H7 (cell line): ENCODE measurements around the gene TNP1. TPM values are rescaled to one million over a fixed set of nuclear protein-coding genes. Genes with fewer than 3 reads are reported as not detected.
A peak's percentile ranks its signal among the peaks of the same experiment; 100 is the strongest.

ENCODE experiments used
- DNase-seq: peaks from one replicate; pipeline ENCODE4 v3.0.0; 2012
- H3K27me3 ChIP-seq: 2 replicates; pipeline ENCODE4 v1.6.0; 2011; ENCODE audit warnings: mild to moderate bottlenecking, low read length; ENCODE audit not compliant: control insufficient read depth, insufficient read depth
- H3K36me3 ChIP-seq: replicated peaks from 2 replicates; pipeline ENCODE4 v1.5.1; 2011; ENCODE audit warnings: low read length; ENCODE audit not compliant: control insufficient read depth, insufficient read depth
- H3K4me3 ChIP-seq: 2 replicates; pipeline ENCODE4 v1.5.1; 2011; ENCODE audit warnings: low read depth, mild to moderate bottlenecking, control low read depth, low read length, moderate library complexity; ENCODE audit not compliant: insufficient read depth
- total RNA-seq: library from RNA; depleted of rRNA; stranded (reverse); fragments of >200 nt; shearing (Covaris generic); gene quantifications from 2 replicates; pipeline ENCODE4 v1.2.3, GENCODE V29; 2014; rRNA removed

Gene TNP1, protein sequence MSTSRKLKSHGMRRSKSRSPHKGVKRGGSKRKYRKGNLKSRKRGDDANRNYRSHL
- total RNA-seq = not detected in 2 replicates

DNA sequence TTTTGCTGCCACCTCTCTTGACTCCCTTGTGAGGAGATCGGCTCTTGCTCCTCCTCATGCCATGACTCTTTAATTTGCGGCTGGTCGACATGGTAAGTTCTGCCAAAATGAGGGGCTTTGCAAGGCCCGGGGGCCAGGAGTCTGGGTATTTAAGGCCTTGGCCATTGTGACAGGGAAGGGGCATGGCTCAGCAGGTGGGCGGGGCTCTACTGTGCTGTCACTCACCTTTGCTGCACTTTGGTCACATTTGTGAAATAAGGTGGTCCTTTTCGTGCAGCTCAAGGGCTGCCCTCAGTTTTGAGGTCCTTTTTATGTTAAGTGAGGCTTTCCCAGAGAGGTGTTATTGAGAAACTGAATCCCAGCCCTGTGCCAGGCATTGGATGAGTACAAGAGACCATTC is at the start of gene TNP1:
TNP1 (minus strand) TSS at position 121 of the 400 bp plus-strand sequence; CDS start at position 91, 30 bp downstream.
- no peak within 1 kb of the TSS for H3K4me3 ChIP-seq
- no peaks in the 10 kb centered on the region for H3K27me3 ChIP-seq
- DNase-seq = no peak
- no peaks in the 10 kb centered on the region for H3K36me3 ChIP-seq

DNA sequence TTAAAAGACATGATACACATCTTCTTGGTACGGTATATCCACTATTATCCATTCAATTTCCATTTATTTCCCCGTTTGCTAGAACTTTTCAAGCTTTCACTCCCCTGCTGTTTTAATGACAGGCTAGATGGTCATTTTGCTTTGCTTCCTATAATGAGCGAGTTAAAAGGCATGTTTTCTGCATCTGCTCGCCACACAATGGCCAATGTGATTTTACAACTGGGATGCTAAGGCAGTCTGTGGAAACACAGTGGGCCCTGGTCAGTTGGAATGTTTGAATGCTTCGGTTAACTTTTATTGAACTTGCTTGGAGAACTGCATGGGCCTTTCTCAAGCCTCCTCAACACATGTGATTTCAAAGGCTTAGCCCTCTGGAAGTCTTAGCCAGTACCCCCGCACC is 48.4 kb upstream of the TNP1 start:
- DNase-seq = no peak
- no peaks in the 10 kb centered on the region for H3K36me3 ChIP-seq
- H3K27me3 ChIP-seq = no peaks in the 10 kb centered on the region
- no peak overlapping the region for H3K4me3 ChIP-seq

- Histone ChIP-seq H3K27me3 (no peaks in the 10 kb centered on the region), H3K4me3 (no peak overlapping the region), H3K36me3 (no peaks in the 10 kb centered on the region)
- peak; percentile 39 for DNase-seq
These were observed 45.9 kb upstream of the TNP1 start for GRCh38 chr2:216905649-216906329.

DNA sequence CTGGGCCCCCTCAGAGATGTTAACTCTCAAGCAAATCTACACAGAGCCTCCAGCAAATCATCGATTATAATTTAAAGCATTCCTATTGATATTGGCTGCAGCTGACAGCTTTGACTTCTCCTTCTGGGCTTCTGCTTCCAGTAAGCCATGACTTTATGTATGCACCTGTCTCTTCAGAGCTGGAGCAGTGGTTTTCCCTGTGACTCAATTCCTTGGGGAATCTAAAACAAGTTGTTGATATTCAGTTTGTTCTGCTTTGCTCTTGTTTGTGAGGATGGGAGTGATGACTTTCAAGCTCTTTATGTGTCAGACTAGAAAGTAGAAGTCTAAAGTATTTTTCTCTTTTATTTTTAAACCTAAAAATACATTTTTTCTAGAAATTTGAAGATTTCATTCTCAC is 45.1 kb upstream of the TNP1 start:
- Histone ChIP-seq H3K36me3 (no peaks in the 10 kb centered on the region), H3K27me3 (no peaks in the 10 kb centered on the region), H3K4me3 (no peak overlapping the region)
- no peak for DNase-seq

- Histone ChIP-seq H3K36me3 (no peaks in the 10 kb centered on the region), H3K4me3 (no peak overlapping the region), H3K27me3 (no peaks in the 10 kb centered on the region)
- DNase-seq = no peak
These were observed 44.7 kb upstream of the TNP1 start for GRCh38 chr2:216904554-216904953.

DNA sequence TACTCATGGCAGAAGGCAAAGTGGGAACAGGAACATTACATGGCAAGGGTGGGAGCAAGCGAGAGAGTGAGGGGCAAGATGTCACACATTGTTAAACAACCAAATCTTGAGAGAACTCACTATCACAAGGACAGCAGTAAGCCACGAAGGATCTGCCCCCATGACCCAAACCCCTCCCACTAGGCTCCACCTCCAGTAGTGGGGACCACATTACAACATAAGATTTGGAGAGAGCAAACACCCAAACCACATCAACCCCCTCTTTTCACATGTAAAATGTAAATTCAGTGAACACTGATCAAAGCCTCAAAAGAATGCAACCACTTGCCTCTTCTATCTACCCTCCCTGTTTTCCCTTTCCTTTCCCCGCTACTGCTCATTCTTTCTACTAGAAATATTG is 43.6 kb upstream of the TNP1 start:
- no peak for DNase-seq
- Histone ChIP-seq H3K4me3 (no peak overlapping the region), H3K36me3 (no peaks in the 10 kb centered on the region), H3K27me3 (no peaks in the 10 kb centered on the region)

DNA sequence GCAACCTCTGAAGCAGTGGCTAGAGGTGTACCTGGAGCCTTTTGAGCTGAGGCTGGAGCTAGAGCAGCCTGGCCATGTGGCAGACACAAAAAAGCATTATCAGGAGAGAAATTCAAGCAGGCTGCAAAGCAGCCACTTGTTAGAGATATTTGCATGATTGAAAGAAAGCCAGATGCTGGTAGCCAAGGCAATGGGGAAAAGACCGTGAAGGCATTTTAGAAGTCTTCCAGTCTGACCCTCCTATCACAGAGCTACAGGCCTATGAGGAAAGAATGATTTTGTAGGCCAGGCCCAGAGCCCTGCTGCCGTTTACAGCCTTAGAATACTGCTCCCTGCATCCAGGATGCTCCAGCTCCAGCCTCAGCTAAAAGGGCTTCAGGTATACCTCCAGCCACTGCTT is 41.4 kb upstream of the TNP1 start:
- no peaks in the 10 kb centered on the region for H3K36me3 ChIP-seq
- no peak for DNase-seq
- H3K27me3 ChIP-seq = no peaks in the 10 kb centered on the region
- no peak overlapping the region for H3K4me3 ChIP-seq

DNA sequence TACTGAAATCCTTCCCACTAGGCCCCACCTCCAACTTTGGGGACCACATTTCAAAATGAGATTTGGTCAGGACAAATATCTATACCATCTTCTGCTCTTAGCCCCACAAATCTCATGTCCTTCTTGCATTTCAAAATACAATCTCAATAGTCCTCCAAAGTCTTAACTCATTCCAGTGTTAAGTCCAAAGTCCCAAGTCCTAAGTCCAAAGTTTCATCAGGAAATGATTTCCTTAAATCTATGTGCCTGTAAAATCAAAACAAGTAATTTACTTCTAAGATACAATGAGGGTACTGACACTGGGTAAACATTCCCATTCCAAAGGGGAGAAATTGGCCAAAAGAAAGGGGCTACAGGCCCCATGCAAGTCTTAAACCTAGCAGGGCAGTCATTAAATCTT is 40.5 kb upstream of the TNP1 start:
- no peak for DNase-seq
- Histone ChIP-seq H3K4me3 (no peak overlapping the region), H3K36me3 (no peaks in the 10 kb centered on the region), H3K27me3 (no peaks in the 10 kb centered on the region)

DNA sequence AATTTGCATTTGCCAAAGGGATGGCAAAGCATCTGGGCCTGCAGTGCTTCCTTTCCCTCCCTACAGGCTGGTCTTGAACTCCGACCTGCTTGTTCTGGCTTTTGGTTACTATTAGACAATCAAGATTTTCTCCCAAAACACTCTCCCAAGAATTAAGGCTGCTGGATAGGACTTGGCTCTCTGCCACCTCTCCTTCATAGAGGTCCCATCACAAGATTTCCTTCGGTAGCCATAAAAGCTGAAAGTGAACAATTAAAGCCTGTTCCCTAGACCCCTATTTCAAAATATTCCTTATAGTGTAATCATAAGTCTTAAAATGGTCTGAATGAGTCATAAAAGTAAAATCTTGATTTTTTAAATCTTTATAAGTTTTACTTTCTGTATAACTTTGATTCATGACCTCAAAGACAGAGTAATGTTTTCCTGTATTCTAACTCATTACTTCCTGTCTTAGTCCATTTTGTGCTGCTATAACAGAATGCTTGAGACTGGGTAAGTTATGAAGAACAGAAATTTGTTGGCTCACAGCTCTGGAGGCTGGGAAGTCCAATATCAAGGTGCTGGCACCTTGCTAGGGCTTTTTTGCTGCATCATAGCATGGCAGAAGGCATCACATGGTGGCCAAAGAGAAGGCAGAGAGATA is 37.8 kb upstream of the TNP1 start:
- Histone ChIP-seq H3K36me3 (no peaks in the 10 kb centered on the region), H3K4me3 (no peak overlapping the region), H3K27me3 (no peaks in the 10 kb centered on the region)
- DNase-seq = no peak

DNA sequence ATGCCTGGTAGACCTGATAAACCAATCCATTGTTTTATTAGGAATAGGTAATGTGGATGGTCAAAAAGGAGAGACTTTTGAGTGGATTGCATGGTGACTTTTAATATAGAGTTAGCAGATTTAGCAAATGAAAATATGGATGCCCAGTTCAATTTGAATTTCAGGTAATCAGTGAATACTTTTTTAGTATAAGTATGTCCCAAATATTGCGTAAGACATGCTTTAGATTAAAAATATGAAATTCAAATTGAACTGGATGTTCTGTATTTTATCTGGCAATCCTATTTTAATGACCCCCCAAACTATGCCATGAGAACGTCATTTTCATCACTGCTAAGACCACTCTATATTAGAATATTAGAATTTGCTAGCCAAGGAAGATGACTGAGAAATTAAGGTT is 30.3 kb upstream of the TNP1 start:
- Histone ChIP-seq H3K36me3 (no peaks in the 10 kb centered on the region), H3K4me3 (no peak overlapping the region)

DNA sequence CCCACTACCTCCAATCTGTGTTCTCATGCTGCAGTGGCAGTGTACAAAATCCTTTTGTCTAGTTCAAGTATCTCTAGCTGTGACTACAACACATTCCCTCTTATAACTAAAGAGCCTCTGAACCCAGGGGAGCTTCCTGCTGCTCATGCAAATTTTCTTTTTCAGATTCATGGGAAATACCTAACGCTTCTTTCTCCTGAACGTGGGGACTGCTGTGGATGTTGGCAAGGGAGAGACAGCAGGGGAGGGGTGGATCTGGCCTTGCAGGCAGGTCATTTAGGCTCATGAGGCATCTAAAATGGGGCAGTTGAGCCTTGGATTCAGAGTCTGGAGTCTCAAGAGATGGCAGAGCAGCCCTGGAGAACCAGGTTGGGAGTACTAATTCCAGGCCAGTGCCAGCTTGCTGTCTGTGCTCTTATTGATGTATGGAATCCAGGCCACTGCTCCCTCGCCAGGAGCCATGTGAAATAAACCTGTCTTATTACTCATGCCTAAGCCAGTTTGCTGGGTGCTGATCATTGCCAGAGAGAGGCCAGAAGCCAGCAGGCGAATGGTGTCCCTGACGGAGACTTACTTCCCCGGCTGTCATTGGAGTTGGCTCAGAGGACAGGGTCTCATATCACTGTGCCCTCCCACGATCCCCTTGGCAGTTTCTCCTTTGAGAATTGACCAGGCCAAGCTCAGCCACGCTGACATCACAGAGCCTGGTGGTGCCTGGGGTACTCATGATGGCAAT is 29.2 kb upstream of the TNP1 start:
- H3K36me3 ChIP-seq = no peaks in the 10 kb centered on the region
- H3K27me3 ChIP-seq = no peaks in the 10 kb centered on the region
- peak; percentile 50 for DNase-seq
- H3K4me3 ChIP-seq = no peak overlapping the region

More for the DNA sequence above, 30.3 kb upstream of the TNP1 start:
- DNase-seq = no peak
- no peaks in the 10 kb centered on the region for H3K27me3 ChIP-seq

- DNase-seq = no peak
- no peak overlapping the region for H3K4me3 ChIP-seq
- H3K36me3 ChIP-seq = no peaks in the 10 kb centered on the region
- H3K27me3 ChIP-seq = no peaks in the 10 kb centered on the region
These were observed 28.2 kb upstream of the TNP1 start for GRCh38 chr2:216888081-216888480.

DNA sequence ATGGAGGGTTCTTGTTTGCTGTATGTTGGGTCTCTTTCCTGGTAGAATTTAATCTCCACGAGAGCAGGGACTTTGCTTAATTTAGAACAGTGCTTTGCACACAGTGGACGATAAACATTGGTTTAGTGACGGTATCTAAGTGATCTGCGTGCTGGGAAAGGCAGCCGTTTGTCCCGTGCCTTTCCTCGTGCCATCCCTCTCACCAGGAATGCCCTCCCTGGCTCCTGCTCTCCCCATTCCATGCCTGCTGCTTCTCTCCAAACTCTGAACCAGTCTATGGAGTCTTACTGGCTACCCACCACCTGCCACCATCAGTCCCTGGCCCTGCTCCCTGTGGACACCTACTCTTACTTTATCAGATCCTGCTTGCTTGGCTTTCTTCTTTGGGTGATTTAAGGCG is 27.3 kb upstream of the TNP1 start:
- Histone ChIP-seq H3K36me3 (no peaks in the 10 kb centered on the region), H3K27me3 (no peaks in the 10 kb centered on the region), H3K4me3 (no peak overlapping the region)
- DNase-seq = no peak

DNA sequence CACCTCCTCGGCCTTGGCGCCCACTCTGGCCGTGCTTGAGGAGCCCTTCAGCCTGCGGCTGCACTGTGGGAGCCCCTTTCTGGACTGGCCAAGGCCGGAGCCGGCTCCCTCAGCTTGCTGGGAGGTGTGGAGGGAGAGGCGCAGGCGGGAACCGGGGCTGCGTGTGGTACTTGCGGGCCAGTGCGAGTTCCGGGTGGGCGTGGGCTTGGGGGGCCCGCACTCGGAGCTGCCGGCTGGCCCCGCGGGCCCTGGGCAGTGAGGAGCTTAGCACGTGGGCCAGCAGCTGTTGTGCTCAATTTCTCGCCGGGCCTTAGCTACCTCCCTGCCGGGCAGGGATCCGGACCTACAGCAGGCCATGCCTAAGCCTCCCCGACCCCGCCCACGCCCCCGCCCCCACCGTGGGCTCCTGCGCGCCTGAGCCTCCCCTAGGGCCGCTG is 25.3 kb upstream of the TNP1 start:
- DNase-seq = no peak
- Histone ChIP-seq H3K4me3 (no peak overlapping the region), H3K27me3 (no peaks in the 10 kb centered on the region), H3K36me3 (no peaks in the 10 kb centered on the region)

DNA sequence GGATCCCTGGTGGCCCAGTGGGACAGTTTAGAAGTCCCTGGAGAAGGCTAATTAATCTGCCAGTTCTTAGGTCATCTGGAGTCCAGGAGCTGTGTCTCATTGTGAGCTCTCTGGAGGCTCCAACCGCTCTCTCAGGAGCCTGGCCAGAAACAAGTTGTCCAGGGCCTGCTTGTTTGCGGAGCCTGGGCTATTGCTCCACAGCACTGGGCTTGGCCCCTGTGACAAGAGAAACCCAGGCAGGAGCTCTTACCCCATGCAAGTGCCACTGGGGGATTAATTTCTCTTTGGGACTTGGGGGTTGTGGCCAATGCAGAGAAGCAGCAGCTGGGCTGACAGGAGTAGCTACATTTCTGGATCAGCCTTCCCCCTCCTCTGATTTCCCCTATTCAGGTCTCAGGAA is 24.5 kb upstream of the TNP1 start:
- H3K4me3 ChIP-seq = no peak overlapping the region
- DNase-seq = no peak
- H3K36me3 ChIP-seq = no peaks in the 10 kb centered on the region
- no peaks in the 10 kb centered on the region for H3K27me3 ChIP-seq
